Ramos (cell line): ENCODE measurements around the gene FMNL2.

Experiments used
- in situ Hi-C: fragments of 300-500 bp; cut with MboI; formaldehyde crosslinking; loops from one replicate; pipeline ENCODE4 v1.14.3; 2022; ENCODE audit warnings: low sequenced_read_pairs; ENCODE audit not compliant: unreplicated experiment

The FMNL2 gene

GRCh38 chr2:152594022-152594766 is 259.2 kb downstream of the FMNL2 start:
- in situ Hi-C loops: no loop called here

- in situ Hi-C loops: no loop called here
Measured at GRCh38 chr2:152594792-152595191, 259.8 kb downstream of the FMNL2 start.

- in situ Hi-C loops: no loop called here
Measured at GRCh38 chr2:152598975-152599759, 264.2 kb downstream of the FMNL2 start.

- in situ Hi-C loops: no loop called here
Measured at GRCh38 chr2:152600051-152600657, 265.2 kb downstream of the FMNL2 start.

GRCh38 chr2:152600697-152601096 is 265.7 kb downstream of the FMNL2 start:
- in situ Hi-C loops: no loop called here

GRCh38 chr2:152602750-152603149 is 267.8 kb downstream of the FMNL2 start:
- in situ Hi-C loops: no loop called here

- in situ Hi-C loops: no loop called here
Measured at GRCh38 chr2:152603166-152603565, 268.2 kb downstream of the FMNL2 start.

- in situ Hi-C loops: no loop called here
Measured at GRCh38 chr2:152606081-152606480, 271.1 kb downstream of the FMNL2 start.

GRCh38 chr2:152606941-152607340 is 272.0 kb downstream of the FMNL2 start:
- in situ Hi-C loops: no loop called here

- in situ Hi-C loops: no loop called here
Measured at GRCh38 chr2:152607793-152608300, 272.9 kb downstream of the FMNL2 start.

- in situ Hi-C loops: no loop called here
Measured at GRCh38 chr2:152609154-152609553, 274.2 kb downstream of the FMNL2 start.

DNA sequence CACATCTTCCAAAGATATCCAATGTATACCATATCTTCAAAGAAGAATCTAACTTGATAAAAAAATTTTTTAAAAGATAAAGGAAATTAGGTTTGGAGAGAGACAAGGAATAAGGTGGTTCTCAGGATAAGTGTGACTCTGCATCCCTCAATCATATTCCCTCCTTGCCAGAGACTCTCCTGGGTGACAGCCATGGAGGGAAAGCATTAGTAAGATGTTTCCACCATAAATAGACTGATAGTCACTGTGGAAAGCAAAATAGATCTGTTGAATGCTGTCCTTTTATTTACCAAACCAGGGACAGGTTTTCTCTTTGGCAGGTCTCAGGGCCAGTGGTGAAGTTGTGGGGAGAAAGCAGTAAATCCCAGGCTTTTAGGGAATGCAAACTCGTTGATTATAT is 274.7 kb downstream of the FMNL2 start:
- in situ Hi-C loops: no loop called here

GRCh38 chr2:152611458-152612231 is 276.7 kb downstream of the FMNL2 start:
- in situ Hi-C loops: no loop called here

GRCh38 chr2:152613235-152613634 is 278.3 kb downstream of the FMNL2 start:
- in situ Hi-C loops: no loop called here

DNA sequence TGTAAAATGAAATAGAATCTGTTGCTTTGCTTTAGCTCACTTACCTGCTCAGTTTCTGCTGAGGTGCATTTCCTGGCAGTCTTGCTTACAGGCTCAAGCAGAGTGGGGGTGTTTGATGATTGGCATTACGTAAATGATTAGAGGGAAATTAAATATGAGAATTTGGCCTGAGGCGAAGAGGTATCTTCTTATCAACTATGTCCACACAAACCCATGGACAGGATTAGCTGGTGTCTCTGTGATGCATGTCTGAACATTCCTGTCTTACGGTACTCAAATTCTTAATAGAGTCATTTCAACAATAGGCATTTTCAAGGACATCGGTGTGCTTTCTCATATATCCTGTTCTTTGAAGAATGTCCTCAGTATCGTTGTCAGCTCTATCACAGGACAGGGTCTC is 280.2 kb downstream of the FMNL2 start:
- in situ Hi-C loops: no loop called here

GRCh38 chr2:152617456-152618192 is 282.6 kb downstream of the FMNL2 start:
- in situ Hi-C loops: no loop called here

DNA sequence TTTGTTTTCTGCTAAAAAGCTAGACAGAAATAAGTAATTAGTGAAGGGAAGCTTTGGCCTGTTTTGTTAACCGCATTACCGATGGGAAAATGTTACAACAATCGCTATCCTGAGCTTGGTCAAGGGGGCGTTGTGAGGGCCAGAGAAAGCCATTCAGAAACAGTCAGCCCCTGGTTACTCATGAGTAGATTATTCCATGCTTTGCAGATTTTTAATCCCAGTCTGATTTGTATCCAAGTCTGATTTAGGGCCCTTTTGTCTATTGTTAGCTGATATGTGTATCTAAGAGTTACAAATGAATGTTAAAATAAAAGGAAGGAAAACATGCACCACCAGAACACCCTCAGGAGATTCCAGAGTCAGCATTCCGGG is 283.2 kb downstream of the FMNL2 start:
- in situ Hi-C loops: no loop called here

DNA sequence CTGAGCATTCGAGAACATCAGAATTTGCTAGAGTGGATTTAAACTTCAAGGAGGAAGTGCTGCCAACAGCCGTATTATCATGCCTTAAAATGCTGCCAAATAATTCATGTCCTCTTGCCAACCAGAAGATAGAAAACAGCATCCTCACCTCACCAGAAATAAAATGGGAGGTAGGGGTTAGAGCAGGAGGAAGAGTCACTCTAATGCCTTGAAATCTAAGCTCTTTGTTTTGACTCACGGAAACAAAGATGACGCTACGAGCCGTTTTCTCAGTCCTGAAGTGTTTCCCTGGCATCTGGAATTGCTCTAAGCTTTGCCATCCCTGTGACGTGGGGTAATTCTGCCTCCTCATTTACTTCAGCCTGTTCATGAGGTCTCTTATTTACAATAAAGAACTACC is 285.2 kb downstream of the FMNL2 start:
- in situ Hi-C loops: no loop called here

GRCh38 chr2:152620985-152621384 is 286.0 kb downstream of the FMNL2 start:
- in situ Hi-C loops: no loop called here

DNA sequence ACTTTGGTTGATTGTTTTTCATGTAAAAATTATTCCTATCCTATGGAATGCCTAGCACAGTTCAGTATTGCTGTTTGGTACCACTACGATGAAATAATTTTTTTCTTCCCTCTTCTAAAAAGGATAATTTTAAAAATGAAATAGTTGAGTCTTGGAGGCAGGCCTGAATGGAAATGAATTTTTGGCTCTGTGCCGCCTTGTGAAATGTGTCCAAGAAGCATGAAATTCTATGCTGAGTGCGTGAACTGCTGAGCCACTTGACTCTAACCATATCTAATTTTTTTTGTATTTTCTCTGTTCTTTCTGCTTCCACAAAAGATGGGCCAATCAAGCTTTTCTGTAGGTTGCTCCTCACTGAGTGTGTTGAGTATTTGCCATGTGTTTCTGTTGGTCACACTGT is 287.2 kb downstream of the FMNL2 start:
- in situ Hi-C loops: no loop called here
